SKM-1 treated with dmso at 0.1 percent for 144 hours (cell line): ENCODE results near the gene C16orf82.
"Not testable (repeated sequence)": the region's sequence is repeated elsewhere in the genome, so short reads cannot be mapped to it uniquely, and the experiment has no call there.

Experiments used
- DNase-seq: peaks from one replicate; lab custom pipeline; 2025; ENCODE audit not compliant: unreplicated experiment; lab: John Stamatoyannopoulos, UW

Gene C16orf82

DNA sequence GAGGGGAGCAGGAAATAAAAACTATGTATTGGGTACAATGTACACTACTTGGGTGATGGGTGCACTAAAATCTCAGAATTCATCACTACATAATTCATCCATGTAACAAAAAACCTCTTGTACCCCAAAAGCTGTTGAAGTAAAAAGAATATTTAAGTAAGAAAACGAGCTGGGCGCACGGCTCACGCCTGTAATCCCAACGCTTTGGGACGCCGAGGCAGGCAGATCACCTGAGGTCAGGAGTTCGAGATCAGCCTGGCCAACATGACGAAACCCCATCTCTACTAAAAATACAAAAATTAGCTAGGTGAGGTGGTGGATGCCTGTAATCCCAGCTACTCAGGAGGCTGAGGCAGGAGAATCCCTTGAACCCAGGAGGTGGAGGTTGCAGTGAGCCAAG is 19.3 kb downstream of the C16orf82 start:
- not testable (repeated sequence) for DNase-seq

GRCh38 chr16:27088216-27088615 is 21.5 kb downstream of the C16orf82 start:
- no peak for DNase-seq

DNA sequence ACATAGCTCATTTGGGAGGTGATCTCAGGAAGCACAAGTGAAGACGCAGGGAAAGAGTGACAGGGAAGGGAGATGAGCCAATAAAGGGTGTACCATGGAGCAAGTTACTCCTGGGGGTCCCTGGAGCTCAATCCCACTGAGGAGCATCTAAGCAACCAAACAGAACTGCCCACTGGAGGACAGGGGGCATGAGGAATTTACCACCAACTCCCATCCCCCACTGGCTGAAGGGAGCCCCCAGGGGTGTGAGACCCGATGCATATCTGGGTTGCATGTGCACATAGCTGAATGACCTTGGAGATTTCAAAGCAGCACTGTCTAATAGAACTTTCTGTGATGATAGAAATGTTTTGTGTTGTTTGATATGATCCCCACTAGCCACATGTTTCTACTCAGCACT is 29.6 kb downstream of the C16orf82 start:
- no peak for DNase-seq

GRCh38 chr16:27097800-27098230 is 31.1 kb downstream of the C16orf82 start:
- no peak for DNase-seq

DNA sequence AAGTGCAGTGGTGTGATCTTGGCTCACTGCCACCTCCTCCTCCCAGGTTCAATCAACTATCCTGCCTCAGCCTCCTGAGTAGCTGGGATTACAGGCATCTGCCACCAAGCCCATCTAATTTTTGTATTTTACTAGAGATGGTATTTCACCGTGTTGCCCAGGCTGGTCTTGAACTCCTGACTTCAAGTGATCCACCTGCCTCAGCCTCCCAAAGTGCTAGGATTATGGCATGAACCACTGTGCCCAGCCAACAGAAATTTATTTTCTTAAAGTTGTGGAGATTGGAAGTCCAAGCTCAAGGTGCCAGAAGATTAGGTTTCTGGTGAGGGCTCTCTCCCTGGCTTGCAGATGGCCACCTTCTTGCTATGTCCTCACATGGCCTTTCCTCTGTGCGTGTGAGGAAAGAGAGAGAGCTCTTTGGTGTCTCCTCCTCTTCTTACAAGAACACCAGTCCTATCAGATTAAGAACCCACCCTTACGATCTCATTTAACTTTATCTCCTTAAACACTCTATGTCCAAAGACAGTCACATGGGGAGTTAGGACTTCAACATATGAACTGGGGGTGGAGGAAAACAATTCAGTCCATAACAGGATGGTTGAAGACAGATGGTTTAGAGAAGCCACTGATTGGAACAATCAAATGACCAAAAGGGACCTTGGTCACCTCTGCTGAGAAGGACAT is 31.8 kb downstream of the C16orf82 start:
- DNase-seq: no peak

DNA sequence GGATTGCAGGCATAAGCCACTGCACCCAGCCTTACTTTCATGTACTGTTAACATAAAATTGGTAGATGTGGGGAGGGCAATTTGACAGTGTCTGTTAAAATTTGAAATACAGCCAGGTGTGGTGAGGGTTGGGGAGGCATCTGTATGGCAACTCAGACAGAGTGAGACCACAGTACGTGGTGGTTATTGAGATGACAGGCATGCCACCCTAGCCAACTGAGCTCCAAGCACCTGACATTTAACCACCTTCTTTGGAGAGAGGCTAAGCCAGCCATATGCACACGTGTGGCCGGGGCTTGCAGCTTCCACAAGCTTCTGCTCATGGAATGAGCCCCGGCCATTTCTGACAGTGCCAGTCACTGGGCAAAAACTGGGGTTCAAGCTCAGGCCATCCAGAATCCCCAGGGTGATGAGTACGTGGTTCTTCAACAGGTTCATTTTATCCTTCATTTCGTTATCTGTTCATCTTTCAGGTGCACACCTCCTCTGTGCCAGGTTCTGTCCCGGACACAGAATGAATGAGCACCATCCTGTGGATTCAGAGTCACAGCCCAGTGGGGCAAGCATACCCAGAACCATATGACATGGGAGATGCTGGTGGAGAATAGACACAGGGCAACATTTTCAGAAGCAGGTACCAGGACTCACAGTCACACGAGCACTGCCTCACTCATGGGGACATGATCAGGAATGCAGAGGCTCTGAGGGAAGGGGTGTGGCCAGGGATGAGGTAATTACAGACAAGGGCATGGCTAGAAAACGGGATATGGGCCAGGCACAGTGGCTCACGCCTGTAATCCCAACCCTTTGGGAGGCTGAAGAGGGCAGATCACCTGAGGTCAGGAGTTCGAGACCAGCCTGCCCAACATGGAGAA is 36.2 kb downstream of the C16orf82 start:
- no peak for DNase-seq

DNA sequence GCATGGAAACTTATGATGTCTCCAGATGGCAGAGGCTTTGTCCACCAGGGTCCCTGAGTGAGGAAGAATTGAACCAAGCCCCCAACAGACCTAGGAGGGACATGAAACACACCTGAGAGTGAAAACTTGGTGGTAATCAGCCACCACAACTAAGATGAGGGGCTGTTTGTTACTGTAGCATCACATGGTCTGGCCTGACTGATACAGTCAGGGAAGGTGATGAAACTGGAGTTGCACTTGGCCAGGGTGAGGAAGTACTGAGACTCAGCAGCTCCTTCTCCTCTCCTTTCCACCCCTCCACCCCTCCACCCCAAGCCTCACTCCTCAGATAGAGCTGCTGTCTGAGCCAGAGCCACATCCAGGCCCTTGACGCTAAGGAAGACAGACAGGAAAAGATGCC is 37.2 kb downstream of the C16orf82 start:
- no peak for DNase-seq

- DNase-seq: no peak
Observed at GRCh38 chr16:27106305-27106704, 39.6 kb downstream of the C16orf82 start.

GRCh38 chr16:27107185-27107592 is 40.5 kb downstream of the C16orf82 start:
- DNase-seq: no peak

- DNase-seq: no peak
Observed at GRCh38 chr16:27108051-27108770, 41.5 kb downstream of the C16orf82 start.

DNA sequence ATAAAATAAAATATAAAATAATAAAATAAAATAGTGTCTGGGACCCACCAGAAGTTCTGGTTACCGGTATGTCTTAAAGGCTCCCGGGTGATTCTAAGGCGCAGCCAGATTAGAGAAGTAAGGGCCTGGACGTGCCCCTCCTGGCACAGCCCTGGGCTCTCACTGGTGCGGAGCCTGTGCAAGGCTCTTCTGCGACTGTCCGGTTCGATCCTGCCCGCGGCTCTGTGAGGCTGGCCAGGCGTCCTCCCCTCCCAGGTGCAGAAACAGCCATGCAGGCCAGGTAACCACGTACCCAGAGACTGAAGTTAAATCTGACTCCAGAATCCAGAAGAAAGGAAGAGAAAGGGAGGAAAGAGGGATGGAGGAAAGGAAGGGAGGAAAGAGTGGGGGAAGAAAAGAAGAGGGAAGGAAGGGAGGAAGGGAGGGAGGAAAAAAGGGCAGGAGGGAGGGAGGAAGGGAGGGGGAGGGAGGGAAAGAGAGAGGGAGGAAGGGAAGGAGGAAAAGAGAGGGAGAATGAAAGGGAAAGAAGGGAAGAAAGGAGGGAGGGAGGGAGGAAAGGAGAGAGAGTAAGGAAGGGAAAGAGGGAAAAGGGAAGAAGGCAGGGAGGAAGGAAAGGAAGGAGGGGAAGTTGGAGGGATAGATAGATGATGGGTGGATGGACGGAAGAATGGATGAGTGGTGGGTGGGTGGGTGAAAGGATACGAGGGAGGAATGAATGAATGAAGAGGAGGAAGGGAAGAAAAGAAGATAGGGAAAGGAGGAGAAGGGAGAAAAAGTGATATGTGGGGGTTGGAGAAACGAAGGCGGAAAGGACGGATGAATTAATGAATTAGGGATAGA is 42.3 kb downstream of the C16orf82 start:
- DNase-seq: no peak

- DNase-seq: peak; percentile 19
Observed at GRCh38 chr16:27109666-27110523, 43.2 kb downstream of the C16orf82 start.

- DNase-seq: no peak
Observed at GRCh38 chr16:27110524-27110896, 43.8 kb downstream of the C16orf82 start.

DNA sequence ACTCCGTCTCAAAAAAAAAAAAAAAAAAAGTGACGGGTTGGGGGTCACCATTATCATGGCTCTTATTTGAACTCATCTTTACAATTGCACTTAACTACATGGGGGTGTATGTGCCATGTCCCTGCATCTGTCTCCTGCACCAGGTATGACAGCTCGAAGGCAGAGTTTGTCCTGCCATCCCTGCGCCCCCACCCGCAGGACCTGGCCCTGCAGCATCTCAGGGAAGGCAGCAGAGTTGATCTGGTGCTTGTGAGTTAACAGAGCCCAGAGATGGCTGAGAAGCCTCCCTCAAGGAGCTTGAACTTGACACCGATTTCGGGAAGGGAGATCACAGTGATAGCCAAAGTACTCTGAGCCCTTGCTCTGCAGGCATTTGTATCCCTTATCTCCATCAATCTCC is 44.8 kb downstream of the C16orf82 start:
- DNase-seq: no peak

GRCh38 chr16:27112093-27112811 is 45.5 kb downstream of the C16orf82 start:
- no peak for DNase-seq

DNA sequence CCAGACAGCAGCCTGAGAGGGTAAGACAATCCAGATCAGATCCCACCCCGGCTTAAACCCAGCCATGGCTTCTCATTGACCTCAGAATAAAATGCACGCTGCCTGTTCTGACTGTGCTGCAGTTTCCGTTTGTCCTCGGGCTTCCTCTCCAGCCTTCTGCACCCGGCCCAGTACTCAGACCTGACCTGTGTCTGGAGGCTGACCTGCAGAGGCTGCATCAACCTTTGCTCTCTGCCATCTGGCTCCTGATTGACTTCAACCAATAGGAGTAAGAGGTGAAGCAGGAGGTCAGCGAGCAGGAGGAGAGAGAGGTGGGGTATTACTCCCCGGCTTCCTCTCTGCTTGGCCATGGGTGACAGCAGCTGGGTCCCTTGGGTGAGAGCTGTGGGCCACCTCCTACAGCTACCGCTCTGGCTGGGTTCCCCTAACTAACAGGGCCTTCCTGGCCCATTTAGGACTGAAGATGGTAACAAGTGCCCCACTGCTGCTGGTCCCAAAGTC is 46.7 kb downstream of the C16orf82 start:
- no peak for DNase-seq

- no peak for DNase-seq
Observed at GRCh38 chr16:27114006-27114405, 47.3 kb downstream of the C16orf82 start.

DNA sequence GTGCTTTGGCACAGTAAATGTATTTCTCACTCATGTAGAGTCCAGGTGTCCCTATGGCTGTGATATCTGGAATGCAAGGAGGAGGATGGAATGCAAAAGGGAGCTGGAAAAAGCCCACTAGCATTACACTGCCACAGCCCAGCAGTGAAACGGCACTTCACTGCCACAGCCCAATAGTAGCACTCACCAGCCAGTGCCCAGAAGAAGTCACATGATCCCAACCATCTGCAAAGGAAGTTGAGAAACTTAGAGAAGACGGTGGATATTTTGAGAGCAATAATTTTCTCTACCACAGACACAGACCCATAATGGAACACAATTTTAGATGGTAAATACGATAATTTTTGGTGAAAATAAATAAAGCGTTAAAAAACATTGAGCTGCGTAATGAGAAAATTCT is 51.8 kb downstream of the C16orf82 start:
- no peak for DNase-seq
